Cerebellar cortex (tissue), 1 donor: Measurements from ENCODE around the gene TMC6.
"Not testable (repeated sequence)": the region's sequence is repeated elsewhere in the genome, so short reads cannot be mapped to it uniquely, and the experiment has no call there.

Experiments
- DNase-seq: peaks from one replicate; pipeline ENCODE4 v3.0.0-alpha.2; 2015; ENCODE audit warnings: low spot score

The TMC6 gene

GRCh38 chr17:78124081-78124835, 4.3 kb downstream of the TMC6 start:
- DNase-seq: no peak

GRCh38 chr17:78123258-78123929, 5.2 kb downstream of the TMC6 start:
- no peak for DNase-seq

GRCh38 chr17:78122931-78123249, 5.7 kb downstream of the TMC6 start:
- no peak for DNase-seq

GRCh38 chr17:78122216-78122930, 6.2 kb downstream of the TMC6 start:
- DNase-seq: no peak

GRCh38 chr17:78121801-78122215, 6.7 kb downstream of the TMC6 start:
- no peak for DNase-seq

- no peak for DNase-seq
Observed at GRCh38 chr17:78120971-78121800, 7.4 kb downstream of the TMC6 start.

GRCh38 chr17:78120537-78120936, 8.0 kb downstream of the TMC6 start:
- DNase-seq: no peak

- DNase-seq: no peak
Observed at GRCh38 chr17:78118801-78119241, 9.7 kb downstream of the TMC6 start.

- no peak for DNase-seq
Observed at GRCh38 chr17:78117027-78117981, 11.3 kb downstream of the TMC6 start.

GRCh38 chr17:78116411-78116810, 12.1 kb downstream of the TMC6 start:
- DNase-seq: no peak

- not testable (repeated sequence) for DNase-seq
Observed at GRCh38 chr17:78115803-78116202, 12.8 kb downstream of the TMC6 start.

GRCh38 chr17:78114831-78115723, 13.5 kb downstream of the TMC6 start:
- no peak for DNase-seq

- no peak for DNase-seq
Observed at GRCh38 chr17:78113804-78114785, 14.5 kb downstream of the TMC6 start.

- DNase-seq: peak; percentile 69
Observed at GRCh38 chr17:78112518-78113471, 15.8 kb downstream of the TMC6 start.

GRCh38 chr17:78111727-78112517, 16.6 kb downstream of the TMC6 start:
- DNase-seq: no peak

- no peak for DNase-seq
Observed at GRCh38 chr17:78111016-78111726, 17.4 kb downstream of the TMC6 start.
